CMK (cell line): Measurements from ENCODE around the gene CIART.
"Not testable (repeated sequence)": the region's sequence is repeated elsewhere in the genome, so short reads cannot be mapped to it uniquely, and the experiment has no call there.

ENCODE experiments used
- DNase-seq: peaks from one replicate; pipeline ENCODE4 v3.0.0-alpha.2; 2010; ENCODE audit warnings: low read depth

CIART gene

DNA sequence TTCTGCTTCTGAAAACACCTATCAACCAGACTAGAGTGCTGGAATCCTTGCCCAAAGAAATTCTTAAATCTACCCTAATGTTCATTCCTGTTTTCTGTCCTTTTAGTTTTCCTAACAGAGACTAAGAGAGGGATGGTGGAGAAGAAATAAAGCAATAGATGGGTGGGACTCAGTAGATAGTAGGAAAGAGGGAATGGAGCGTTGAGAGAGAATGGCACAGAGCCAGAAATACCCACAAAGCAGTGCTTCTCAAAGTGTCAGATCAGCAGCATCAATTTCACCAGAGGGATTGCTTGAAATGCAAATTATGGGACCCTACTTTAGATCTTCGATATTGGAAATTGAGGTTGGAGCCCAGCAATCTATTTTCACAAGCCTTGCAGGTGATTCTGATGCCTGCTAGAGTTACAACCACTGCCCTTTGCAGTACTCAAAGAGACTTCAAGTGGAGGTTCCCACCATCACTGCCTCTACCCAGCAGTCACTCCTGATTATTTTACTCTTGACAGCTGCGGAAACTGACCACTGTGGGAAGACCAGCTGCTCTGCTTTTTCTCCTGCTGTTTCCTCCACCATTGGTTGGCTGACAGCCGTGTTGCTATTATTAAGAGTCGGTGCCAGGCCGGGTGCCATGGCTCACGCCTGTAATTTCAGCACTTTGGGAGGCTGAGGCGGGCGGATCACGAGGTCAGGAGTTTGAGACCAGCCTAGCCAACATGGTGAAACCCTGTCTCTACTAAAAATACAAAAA lies 27.6 kb downstream of the CIART start:
- no peak for DNase-seq

DNA sequence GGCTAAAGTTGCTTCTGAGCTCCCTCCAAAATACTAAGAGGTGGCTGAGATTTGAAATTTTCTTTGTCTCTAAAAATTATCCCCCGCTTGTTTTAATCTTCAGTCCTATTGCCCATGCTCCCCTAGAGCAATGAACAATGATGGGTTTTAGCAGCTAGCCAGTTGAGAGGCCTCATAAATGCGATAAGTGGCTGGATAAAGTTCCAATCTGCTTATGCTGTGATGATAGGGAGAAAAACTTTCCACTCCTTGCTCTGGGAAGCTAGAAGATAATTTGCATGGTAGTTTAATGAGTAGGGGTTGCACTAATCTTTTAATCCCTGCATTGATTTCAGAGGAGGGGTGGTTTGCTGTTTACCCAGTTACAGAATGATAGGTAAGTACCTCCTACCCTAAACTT lies 29.4 kb downstream of the CIART start:
- DNase-seq = no peak

DNA sequence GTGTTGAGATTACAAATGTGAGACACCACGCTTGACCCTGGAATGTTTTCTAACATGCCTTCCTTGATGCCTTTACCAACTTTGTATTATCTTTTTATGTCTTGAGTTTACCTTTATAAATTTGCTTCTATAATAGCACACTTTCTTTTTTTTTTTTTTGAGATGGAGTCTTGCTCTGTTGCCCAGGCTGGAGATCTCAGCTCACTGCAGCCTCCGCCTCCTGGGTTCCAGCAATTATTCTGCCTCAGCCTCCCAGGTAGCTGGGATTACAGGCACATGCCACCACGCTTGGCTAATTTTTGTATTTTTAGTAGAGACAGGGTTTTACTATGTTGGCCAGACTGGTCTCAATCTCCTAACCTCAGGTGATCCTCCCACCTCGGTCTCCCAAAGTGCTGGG lies 32.3 kb downstream of the CIART start:
- not testable (repeated sequence) for DNase-seq

DNA sequence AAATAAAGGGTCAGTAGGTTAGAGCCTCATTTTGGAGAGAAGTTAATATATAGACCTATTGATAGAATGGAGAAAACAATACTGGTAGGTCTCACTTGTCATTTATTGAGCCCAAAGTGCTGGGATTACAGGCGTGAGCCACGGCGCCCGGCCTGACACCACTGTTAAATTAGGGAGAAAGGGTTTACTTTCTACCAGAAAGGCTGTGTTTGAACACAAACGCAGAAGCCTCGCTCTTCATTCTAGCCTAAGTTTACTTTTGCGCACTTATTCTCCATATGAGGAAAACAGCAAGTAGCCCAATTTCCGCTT lies 38.3 kb downstream of the CIART start:
- DNase-seq = no peak

DNA sequence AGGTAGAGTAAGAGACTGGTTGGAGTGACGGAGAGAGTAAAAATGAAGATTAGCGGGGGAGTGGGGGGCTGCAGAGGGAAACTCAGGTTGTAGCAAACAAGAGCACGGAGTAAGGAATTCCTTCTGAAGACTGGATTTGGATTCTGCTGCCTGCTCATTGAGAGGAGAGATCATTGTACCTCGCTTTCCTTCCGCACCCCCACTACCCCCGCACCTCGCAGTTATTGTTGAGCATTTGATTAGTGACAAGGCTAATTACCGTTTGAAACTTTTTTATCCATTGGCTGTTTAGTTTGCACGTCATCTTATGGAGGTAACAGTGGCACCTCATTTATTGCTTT lies 39.4 kb downstream of the CIART start:
- DNase-seq = no peak

DNA sequence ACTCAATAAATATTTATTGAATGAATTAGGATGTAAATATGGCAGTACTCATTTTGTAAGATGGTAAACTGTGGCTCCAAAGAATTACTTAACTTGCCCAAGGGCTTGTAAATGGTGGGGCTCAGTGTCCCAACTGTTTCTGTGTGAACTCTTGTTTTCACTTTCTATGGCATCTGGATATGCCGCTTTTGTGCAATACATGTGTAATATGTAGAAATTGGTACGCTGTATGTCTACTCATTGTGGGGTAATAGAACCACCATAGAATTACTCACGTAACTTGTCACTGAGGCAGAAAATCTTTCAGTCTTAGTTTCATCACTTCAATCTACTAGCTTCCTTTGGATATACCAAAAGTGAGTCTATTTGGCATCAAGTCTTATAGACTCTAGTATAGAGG lies 40.0 kb downstream of the CIART start:
- no peak for DNase-seq

DNA sequence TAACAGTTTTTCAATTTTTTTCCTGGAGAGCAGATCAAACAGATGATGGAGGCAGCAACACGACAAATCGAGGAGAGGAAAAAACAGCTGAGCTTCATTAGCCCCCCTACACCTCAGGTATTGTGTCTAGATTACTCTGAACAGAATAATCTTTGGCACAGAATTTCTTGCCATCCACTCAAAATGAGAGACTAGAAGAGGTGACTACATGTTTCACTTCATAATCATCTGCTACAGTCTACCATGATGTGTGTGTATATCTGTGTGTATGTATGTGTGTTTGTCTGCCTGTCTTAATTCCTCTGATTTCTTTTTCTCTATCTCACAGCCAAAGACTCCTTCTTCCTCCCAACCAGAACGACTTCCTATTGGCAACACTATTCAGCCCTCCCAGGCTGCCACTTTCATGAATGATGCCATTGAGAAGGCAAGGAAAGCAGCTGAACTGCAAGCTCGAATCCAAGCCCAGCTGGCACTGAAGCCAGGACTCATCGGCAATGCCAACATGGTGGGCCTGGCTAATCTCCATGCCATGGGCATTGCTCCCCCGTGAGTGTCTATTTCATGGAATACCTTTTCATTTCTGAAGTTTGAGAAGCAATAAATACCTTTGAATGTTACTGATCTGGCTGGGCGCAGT lies 50.4 kb downstream of the CIART start:
- DNase-seq = no peak
